ENCODE data around the gene RPL22. TPM values are rescaled to one million over a fixed set of nuclear protein-coding genes. Genes with fewer than 3 reads are reported as not detected.
"Not testable (repeated sequence)": the region's sequence is repeated elsewhere in the genome, so short reads cannot be mapped to it uniquely, and the experiment has no call there.

RPL22 gene
- total RNA-seq, 4 donors from 2014 or later: 126 to 281 (median 227) TPM

GRCh38 chr1:6220236-6220635 is 20.8 kb upstream of the RPL22 start:
- Histone ChIP-seq H3K27me3 (no peaks in the 10 kb centered on the region), H3K4me3 (no peak overlapping the region), H3K36me3 (peaks cover 0 to 60% of the 10 kb centered on the region in 2 donors), H3K9me3 (no peaks in the 10 kb centered on the region), H3K27ac (no peak overlapping the region), H3K4me1 (peaks cover 0 to 8% (median 0%) of the 10 kb centered on the region in 3 donors)
- no peak for ATAC-seq
- TF ChIP-seq POLR2A (IDR thresholded peaks at IDR 0.05) (no peak), EP300 (IDR thresholded peaks at IDR 0.05) (no peak), POLR2AphosphoS5 (IDR thresholded peaks at IDR 0.05) (no peak), CTCF (IDR thresholded peaks at IDR 0.05) (no peak)
- 29 to 64% methylated on average over 1 to 4 of the region's 8 CpGs for WGBS, 2 donors (ENCODE audit: low coverage in 1 of 2)

GRCh38 chr1:6219641-6220040 is 20.2 kb upstream of the RPL22 start:
- not testable (repeated sequence) for ATAC-seq, H3K27ac ChIP-seq, H3K4me3 ChIP-seq, H3K4me1 ChIP-seq, H3K9me3 ChIP-seq, H3K27me3 ChIP-seq
- H3K36me3 ChIP-seq: peaks cover 0 to 54% of the 10 kb centered on the region in 2 donors
- 84 to 100% methylated on average over 3 to 7 of the region's 11 CpGs for WGBS, 2 donors (ENCODE audit: low coverage in 1 of 2)

GRCh38 chr1:6218375-6219164 is 19.2 kb upstream of the RPL22 start:
- Histone ChIP-seq H3K4me1 (peaks cover 0 to 8% (median 0%) of the 10 kb centered on the region in 3 donors), H3K27ac (no peak overlapping the region), H3K27me3 (no peaks in the 10 kb centered on the region), H3K36me3 (peaks cover 0 to 44% of the 10 kb centered on the region in 2 donors), H3K9me3 (no peaks in the 10 kb centered on the region), H3K4me3 (no peak overlapping the region)
- no peak for ATAC-seq
- WGBS, 2 donors (ENCODE audit: low coverage in 1 of 2): 92% methylated on average over 2 of the region's 16 CpGs; no CpG with 5 or more reads in 1 of the 2 donors
- TF ChIP-seq POLR2AphosphoS5 (IDR thresholded peaks at IDR 0.05) (no peak), POLR2A (IDR thresholded peaks at IDR 0.05) (no peak), CTCF (IDR thresholded peaks at IDR 0.05) (no peak), EP300 (IDR thresholded peaks at IDR 0.05) (no peak)

GRCh38 chr1:6212193-6212959 is 13.0 kb upstream of the RPL22 start:
- ATAC-seq: no peak
- H3K27me3 ChIP-seq: peaks cover 5% of the 10 kb centered on the region
- H3K9me3 ChIP-seq: no peaks in the 10 kb centered on the region
- peaks cover 0 to 23% (median 9%) of the 10 kb centered on the region in 3 donors for H3K4me1 ChIP-seq
- H3K36me3 ChIP-seq: peaks cover 0 to 43% of the 10 kb centered on the region in 2 donors
- no peak overlapping the region for H3K4me3 ChIP-seq
- 20% methylated on average over 2 of the region's 20 CpGs; no CpG with 5 or more reads in 1 of the 2 donors for WGBS, 2 donors (ENCODE audit: low coverage in 1 of 2)
- H3K27ac ChIP-seq: no peak overlapping the region
- no peak for TF ChIP-seq POLR2A (IDR thresholded peaks at IDR 0.05)
- TF ChIP-seq POLR2AphosphoS5 (IDR thresholded peaks at IDR 0.05): no peak
- TF ChIP-seq EP300 (IDR thresholded peaks at IDR 0.05): no peak
- TF ChIP-seq CTCF (IDR thresholded peaks at IDR 0.05): no peak

GRCh38 chr1:6211731-6212130 is 12.3 kb upstream of the RPL22 start:
- Histone ChIP-seq H3K36me3 (peaks cover 0 to 43% of the 10 kb centered on the region in 2 donors), H3K4me3 (no peak overlapping the region), H3K9me3 (no peaks in the 10 kb centered on the region), H3K4me1 (peaks cover 0 to 30% (median 12%) of the 10 kb centered on the region in 3 donors), H3K27ac (no peak overlapping the region), H3K27me3 (peaks cover 10% of the 10 kb centered on the region)
- TF ChIP-seq CTCF (IDR thresholded peaks at IDR 0.05): no peak
- TF ChIP-seq POLR2AphosphoS5 (IDR thresholded peaks at IDR 0.05): no peak
- TF ChIP-seq POLR2A (IDR thresholded peaks at IDR 0.05): no peak
- no peak for TF ChIP-seq EP300 (IDR thresholded peaks at IDR 0.05)
- ATAC-seq: no peak
- no CpG with 5 or more reads among the region's 16 CpGs for WGBS, 2 donors (ENCODE audit: low coverage in 1 of 2)
